Vagina (tissue), 2 donors: ENCODE data around the gene CYP4A22.

Source experiments
- POLR2A ChIP-seq, 2 donors: fragments of 450-650 bp; IDR thresholded peaks; one replicate each; pipeline ENCODE4 v1.6.1; 2017; ENCODE audit warnings: antibody characterized with exemption in 2 of 2, mild to moderate bottlenecking in 2 of 2, moderate library complexity in 2 of 2
- POLR2AphosphoS5 ChIP-seq, 2 donors: sonication (generic); formaldehyde crosslinking; IDR thresholded peaks; one replicate each; pipeline ENCODE4 v1.9.0; 2017; ENCODE audit warnings: antibody characterized with exemption in 2 of 2, mild to moderate bottlenecking in 2 of 2, low read depth in 1 of 2; ENCODE audit not compliant: insufficient read depth in 1 of 2

DNA sequence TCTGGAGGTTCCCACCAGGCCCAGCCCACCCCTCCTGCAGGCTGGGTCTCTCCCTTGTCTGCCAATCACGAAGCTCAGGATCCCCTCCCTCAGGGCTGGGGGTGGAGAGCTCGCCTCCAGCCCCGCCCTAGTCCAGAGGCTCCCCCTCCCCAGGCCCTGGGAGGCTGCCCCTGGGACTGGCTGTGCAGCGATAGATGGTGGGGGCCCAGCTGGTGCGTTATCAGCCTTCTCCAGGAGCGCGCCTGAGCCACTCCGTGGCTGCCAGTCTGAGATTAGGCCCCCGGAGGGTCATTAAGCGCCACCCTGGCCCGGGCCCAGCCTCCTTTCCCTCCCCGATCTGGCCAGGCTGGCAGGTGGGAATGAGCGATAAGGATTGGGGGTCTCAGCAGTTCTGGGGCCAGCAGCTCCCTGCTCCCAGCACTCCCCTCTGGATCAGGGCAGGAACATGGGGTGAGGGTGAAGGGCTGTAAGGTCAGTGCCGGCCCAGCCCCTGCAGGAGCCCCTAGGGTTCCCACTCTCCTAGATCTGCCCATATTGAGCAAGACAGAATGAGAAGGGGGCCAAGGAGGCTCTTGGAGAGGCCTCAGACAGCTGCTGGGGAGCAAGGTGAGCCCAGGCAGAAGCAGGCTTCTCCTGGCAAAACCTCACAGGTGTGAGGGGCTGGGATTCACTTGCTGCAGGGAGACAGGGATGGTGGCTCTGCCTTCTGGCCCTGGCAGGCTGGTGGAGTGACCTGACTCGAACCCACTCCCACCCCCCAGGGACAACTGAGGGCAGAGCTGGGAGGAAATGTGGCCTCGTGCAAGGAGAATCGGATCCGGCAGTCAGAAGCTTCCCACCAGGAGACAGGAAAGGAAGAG lies 44.1 kb downstream of the CYP4A22 start:
- TF ChIP-seq POLR2AphosphoS5 (IDR thresholded peaks at IDR 0.05; ENCODE audit: insufficient read depth in 1 of 2, low read depth in 1 of 2) (no peak), POLR2A (IDR thresholded peaks at IDR 0.05) (no peak)
